Muscle of back (tissue), 11 donors: ENCODE results near the gene RAPGEF3. TPM values are rescaled to one million over a fixed set of nuclear protein-coding genes. Genes with fewer than 3 reads are reported as not detected.
A peak's percentile ranks its signal among the peaks of the same experiment; 100 is the strongest.

Source experiments
- DNase-seq, 3 donors: peaks; one replicate each; pipeline versions ENCODE4 v3.0.0 to v3.0.0-alpha.2; 2013
- polyA plus RNA-seq, 10 donors: library from polyadenylated mRNA; unstranded; fragments of 120-200 nt; gene quantifications; one replicate each; pipeline ENCODE4 v1.2.1, GENCODE V29; 2013; ENCODE audit not compliant: insufficient read length in 10 of 10

Gene RAPGEF3
- polyA plus RNA-seq, 10 donors: 6.8 to 18.9 (median 9.7) TPM

DNA sequence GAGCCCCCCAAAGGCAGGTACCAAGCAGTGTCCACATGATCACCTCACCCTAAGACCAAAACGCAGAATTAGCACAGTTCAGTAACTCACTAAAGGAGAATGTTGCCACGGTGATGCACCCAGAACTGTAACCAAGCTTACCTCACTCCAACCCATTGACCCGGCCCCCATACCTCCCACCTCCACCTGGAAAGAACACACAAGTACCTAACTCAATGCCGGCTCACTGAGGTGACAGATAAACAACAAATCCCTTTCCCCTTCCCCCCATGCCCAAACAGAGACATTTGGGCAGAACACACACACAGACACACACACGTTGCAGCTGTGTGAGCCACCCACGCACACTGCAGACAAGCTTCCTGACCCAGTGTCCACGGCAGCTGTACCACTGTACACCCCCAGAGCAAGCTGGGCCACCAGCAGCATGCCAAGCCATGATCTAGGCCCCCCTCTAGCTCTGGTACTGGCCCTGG, 1.3 kb downstream of the RAPGEF3 start:
- DNase-seq: no peak

DNA sequence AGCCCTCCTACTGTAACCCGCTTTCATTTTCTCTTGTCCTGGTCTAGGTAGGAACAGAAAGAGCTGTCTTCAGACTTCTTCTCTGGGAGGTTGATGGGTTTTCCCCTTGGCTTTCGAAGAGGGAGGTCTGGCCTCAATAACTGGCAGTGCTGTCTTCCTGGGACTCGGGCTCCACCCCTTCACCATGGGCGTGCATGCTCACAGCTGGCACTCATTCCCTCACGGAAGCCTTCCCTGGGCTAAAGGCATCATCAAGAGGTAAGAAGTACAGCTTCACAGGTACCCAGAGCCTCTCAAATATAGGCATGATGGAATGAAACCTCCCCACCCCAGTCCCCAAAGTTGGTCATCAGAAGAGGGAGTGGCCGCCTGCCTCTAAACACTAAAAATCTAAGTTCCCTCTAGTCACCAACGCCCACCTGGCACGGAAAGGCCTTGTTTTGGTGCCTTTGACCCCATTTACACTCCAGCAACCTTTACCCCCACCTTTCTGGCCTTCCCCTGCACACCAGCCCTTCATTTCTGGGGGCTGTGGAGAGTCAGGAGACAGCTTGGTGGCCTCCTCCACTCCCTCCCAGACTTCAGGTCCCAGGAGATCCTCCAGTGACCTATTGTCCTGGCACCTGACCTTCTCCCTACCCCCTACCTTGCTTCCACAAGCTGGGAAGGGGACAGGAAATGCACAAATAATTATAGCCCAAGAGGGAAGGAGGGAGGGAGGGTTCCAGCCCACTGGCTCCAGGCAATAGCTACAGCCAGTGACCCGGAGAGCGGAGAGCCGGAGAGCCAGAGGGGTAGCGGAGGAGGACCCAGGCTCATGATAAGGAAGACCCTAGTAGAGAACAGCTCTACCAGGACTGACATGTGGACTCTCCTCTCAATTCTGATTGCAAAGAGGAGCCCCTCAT, 2.8 kb downstream of the RAPGEF3 start:
- DNase-seq: no peak

DNA sequence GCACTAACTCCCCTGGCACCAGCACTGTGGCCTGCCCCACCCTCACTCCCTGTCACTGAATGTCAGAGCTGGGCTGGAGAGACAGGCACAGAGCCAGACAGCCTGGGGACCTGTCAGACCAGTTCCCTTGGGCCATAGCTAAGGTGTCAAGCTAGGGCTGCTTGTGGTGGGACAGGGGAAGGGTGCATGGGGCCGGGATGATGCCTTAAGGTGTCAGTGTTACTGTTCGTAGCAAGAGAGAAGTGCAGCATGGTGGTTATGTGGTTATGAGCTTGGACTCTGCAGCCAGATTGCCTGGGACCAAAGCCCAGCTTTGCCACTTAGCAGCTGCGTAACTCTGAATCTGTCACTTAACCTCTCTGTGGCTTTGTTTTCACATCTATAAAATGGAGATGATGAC, 3.8 kb downstream of the RAPGEF3 start:
- no peak for DNase-seq

DNA sequence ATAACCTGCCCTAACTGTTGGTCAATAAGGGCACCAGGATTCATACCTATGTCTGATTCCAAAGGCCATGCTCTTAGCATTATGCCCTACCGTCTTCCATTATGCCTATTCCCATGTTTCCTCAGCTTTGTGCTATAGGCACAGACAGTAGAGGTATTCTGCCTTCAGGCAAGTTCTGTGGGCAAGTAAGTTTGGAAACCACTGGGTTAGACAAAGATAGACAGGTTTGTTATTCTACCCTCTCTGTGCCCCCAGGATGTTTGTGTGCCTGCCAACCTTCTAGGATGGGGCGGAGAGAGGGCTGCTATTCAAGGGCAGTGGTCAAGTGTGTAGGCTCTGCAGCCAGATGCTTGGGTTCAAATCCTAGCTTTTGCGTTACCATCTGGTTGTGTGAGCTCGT, 4.6 kb downstream of the RAPGEF3 start:
- DNase-seq: no peak

DNA sequence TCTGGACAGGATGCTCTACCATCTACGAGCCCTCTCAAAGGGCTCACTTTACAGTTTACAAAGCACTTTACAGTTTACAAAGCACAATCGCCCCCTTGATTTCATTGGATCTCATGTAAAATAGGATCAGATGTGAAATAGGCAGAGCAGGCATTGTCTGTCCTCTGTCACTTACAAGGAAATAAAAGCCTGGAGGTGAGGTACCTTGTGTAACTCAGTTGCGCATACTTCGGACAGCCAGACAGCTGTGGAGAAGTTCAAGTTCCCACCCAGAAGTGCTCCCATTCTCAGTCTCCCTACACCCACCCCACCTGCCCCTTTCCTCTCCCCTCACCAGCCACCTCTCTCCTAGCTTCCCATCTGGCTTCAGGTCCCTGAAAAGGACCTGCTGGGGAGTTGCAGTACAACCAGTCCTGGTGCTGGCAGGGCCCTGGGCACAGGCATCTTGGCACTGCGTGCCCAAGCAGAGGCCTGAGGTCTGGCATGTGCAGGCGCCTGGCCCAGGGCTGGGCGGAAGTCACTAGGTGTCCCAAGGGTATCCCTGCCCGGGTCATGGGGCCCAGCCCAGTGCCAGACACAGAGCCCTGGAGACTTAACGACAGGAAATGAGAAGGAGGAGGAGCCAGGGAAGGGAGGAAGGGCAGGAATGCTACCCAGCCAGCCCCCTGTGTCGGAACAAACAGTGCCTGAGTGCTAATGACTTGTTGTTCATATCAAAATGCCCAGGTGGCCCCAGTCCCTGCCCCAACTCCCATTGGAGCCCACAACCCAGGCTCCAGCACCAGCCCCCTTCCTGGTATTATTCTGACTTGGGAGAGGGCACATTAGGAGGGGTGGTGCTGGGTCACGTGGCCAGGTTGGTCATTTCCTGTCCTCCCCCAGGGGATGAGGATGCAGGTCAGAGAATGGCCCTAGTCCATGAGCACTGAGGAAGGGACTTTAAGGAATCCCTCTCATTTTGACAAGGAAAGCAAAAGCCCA, 5.4 kb downstream of the RAPGEF3 start:
- peak in 1 of 3 donors; percentile 43 for DNase-seq

DNA sequence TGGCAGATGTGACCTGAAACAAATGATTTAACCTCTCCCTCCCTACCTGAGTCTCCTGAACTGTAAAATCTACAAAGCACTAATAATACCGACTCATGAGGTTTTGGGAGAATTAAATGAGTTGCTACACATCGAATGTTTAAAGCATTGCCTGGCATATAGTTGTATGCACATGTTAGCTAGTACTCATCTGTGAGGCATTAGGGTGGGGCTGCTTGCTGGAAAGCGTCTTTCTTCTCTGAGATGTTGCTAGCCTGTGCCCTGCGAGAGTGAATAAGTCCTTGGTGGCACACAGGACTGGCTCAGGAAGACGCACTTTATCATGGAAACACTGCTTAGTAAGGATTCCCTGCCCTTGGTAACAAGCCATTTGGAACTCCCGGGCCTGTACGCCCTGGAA, 6.1 kb downstream of the RAPGEF3 start:
- no peak for DNase-seq

DNA sequence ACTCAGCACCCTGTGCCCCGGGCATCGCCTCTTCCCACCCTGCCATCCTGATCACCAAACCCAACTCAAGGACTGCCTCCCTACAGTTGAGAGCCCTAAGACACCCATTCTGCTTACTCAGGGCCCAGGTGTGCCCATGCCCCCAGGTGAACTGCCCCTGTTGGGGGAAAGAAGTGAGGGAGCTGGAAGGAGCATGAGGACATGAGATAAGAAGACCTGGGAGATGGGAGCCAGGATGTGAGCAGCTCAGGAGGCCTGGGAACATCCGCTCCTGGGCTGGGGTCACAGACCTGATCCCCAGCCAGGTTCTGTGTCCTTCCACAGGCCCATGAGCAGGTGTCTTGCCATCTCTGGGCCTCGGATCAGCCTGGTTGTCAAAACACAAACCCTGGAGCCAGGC, 6.6 kb downstream of the RAPGEF3 start:
- no peak for DNase-seq

DNA sequence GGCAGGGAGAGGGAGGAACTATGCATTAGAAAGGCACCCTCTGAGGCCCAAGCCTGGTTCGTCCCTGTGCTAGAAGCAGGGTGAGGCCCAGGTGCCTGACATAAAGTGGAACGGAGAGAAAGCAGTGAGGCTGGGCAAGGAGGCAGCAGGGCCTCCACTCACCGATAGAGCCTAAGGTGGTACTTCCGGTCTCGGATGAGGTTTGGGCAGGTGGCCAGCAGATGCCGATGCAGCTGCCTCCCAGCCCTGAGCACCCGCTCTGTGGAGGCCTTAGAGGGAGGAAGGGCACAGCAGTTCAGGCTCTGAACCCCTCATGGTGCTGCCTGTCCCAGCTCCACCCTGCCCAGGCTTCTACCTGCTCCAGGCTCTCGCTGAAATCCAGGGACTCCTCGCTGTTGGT, 7.1 kb downstream of the RAPGEF3 start:
- DNase-seq: no peak

DNA sequence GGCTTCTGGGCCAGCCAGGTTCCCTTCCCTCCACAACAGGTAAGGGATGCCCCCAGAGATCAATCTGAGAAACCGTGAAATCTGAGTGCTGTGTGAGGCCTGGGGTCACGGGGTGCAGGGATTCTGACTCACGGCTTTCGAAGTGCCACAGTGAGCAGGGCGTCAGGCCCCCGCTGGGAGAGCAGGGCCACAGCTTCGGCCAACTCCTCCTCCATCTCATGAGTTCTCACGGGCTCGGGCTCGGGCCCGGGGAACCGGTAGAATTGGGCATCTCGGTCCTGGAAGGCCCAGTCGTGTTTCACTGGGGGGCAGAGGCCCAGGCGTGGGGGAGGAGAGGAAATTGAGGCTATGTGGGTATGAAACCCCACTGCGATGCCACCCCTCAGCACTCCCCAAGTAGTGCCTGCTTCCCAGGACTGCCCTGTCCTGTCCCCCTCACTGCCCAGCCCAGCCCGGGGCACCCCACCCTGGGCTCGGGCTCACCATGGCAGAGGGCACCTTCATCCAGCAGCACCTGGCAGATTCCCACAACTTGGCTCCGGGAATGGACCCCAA, 7.7 kb downstream of the RAPGEF3 start:
- DNase-seq: no peak

DNA sequence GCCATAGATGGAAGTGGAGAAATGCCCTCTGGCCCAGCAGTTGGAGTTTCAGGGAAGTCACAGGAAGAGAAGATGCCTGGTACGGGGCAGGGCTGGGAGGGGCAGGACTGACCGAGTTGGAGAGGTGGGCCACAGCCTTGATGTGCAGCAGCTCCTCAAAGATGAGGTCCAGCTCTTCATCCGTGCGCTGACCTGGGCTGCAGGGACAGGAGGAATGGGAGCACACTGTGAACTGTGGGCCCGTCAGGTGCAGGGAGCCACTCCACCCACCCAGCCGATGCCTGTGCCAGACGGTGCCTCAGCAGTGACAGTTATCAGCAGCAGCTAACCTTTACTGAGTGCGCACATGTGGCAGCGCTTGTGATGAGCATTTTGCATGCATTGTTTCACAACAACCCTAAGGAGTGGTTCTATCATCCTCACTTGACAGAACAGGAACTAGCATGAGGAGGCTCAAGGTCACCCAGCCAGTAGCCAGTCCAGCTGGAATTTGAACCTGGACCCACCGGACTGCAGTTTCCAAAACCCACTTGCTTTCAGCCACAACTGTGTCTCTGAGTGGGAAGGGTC, 8.4 kb downstream of the RAPGEF3 start:
- no peak for DNase-seq

DNA sequence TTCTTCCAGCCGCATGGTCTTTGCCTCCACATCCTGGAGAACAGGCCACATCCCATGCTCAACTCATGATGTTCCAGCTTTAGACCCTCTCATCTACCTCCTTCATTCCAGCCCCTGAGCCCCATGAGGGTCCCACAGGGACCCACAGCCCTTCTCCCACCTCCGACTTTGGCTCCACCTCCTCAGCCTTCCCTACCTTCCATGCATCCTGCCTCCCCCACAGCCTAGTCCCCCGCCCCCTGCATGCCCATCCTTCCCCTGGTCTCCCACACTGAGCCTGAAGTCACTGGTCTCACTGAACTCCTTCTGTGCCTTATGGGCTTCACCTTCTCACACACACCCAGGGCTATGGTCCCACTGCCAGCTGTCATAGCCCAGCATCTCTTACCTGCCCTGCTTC, 9.8 kb downstream of the RAPGEF3 start:
- DNase-seq: no peak

DNA sequence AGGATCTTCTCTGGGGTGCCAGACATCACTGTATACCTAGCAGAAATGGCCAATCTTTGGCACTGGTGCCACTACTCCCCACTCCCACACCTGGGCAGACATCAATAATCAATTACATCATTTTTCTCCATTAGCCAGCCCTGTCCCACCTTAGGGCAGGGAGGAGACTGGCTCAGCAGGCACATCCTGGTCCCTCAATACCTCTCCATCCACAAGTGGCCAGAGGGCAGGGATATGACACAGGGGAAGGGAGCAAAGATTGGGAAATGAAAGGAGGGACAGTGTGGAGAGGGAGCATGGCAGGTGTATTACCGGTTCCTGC, 10.2 kb downstream of the RAPGEF3 start:
- no peak for DNase-seq

DNA sequence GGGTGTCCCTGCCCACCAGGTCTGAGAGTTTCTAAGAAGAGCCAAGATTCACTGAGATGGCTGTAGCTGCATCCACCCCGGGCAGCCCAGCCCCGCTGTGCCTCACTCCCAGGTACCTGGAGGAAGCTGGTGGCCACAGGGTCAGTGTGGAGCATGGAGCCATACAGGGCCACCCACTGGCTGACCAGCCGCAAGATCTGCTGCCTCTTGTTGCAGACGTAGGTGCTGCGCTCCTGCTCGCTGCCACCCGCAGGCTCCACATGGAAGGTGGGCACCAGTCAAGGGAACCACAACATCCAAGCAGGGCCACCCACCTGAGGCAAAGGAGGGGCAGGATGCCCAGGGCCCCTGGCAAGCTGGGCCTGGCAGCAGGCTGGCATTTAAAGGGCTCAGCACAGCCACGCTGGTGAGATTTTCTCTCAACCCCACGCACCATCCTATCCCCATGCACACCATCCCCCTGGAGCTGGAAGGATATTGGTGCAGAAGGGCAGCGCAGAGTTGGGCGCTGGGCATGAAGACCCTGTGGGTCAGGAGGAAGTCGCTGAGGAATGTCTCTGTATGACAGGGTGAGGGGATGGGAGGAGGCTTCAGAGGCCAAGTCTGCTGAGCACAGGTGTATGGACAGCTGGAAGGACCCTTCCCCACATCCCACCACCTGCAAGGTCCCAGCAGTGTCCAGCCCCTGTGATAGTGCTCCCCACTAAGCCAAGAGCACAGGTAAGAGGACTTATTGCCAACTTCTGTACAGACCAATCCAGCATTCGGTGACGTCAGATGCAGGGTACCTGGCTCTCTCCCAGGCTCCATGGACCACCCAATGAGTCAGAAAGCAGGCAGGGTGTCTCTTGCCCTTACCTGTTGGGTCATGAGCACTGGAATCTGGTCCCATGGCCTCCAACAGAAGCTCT, 10.8 kb downstream of the RAPGEF3 start:
- DNase-seq: no peak

DNA sequence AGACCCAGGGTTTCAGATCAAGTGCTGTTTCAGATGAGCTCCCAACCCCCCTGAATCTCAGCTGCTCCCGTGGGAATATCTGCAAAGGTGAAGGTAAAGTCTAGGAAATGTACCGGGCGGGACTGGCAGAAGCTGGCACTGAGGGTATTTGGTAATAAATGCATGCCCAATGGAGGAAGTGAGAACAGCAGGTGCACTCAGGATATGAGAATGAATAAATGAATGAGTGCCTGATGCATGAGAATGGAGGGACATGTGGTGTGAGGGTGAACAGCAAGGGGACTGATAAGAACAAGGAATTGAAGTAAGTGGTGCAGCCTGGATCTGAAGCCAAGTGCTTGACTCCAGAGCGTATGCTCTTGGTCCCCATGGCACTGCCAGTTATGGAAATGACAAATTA, 11.6 kb downstream of the RAPGEF3 start:
- no peak for DNase-seq

DNA sequence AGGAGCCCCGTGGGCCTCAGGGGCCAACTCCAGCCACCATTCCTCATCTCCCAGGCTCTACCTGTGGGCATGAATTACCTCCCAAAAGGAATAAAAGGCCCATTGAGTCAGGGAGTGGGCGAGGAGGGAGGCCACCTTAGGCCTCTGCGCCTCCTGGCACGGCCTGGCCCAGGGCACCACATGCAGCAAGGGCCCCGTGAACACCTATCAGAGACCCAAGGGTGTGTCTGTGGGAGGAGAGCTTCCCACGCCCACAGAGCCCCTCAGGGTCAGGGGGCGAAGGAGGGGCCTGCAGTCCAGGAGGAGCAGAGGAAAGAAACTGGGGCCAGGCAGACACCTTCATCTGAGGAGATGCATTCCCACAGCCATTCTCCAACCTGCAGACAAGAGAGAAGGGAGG, 12.2 kb downstream of the RAPGEF3 start:
- no peak for DNase-seq

DNA sequence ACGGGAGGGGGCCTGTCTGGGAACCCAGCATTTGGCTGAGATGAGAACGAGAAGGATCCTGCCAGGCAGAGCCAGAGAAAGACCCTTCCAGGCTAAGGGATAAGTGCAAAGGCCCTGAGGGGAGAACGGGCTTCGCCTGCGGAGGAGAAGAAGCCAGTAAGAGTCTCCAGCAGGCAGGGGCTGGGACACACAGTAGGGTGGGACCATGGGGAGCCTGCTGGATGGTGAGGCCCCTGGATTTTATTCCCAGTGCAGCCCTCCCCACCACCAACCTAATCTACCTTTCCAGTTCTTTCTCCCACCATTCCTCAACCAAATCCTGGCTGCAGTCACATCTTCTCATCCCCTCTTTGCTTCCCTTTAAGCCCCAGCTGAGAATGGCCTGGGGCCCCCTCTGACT, 12.6 kb downstream of the RAPGEF3 start:
- DNase-seq: no peak

DNA sequence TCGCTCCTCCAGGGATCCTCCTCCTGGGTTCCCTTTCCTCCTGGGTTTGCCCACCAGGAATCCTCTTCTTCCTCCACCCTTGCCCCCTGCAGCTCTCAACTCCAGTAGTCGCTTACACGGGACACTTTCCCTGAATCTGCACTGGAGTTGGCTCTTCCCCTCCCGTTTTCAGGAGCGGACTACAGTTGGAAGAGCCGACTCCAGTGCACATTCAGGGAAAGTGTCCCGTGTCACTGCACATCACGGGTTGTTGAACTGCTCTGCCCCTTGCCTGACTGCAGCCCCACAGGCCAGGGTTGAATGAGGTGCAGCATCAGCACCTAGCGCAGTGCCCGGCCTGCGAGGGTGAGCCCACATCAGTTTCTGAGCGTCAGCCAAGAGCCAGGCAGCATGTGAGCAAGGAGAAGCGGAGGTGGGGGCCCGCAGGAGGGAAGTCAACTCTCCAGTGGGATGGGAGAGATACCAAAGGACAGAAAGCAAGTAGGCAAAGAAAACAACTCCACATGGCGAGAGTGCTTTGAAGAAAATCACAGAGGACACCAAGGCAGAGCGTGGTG, 13.1 kb downstream of the RAPGEF3 start:
- DNase-seq: no peak

DNA sequence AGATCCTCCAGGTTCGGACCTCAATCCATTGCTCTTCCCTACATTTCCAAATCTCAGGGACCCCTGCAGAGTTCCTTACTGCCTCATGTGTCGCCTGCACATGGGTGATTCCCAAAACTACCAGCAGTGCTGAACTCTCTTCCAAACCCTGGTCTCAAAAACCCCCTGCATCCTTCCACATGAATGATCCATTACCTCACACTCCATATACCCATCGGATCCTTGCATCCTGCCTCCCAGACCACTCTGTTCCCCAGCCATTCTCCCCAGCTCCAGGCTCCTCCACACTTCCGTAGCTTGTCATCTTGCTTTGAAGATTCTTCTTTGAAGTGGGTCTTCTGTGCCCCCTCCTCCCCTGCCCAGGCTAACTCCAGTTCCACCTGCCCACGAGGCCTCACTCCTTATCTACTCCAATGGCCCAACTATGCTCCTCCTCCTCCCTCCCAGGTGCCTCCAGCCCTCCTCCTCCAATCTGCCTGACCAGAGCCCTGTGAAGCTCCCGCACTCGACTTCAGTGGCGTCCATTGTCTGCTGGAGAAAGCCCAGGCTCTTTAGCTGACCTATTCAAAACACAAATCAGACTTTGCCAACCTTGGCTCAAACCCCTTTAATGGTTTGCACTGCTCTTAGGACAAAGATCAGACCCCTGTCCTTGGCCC, 13.8 kb downstream of the RAPGEF3 start:
- DNase-seq: no peak

DNA sequence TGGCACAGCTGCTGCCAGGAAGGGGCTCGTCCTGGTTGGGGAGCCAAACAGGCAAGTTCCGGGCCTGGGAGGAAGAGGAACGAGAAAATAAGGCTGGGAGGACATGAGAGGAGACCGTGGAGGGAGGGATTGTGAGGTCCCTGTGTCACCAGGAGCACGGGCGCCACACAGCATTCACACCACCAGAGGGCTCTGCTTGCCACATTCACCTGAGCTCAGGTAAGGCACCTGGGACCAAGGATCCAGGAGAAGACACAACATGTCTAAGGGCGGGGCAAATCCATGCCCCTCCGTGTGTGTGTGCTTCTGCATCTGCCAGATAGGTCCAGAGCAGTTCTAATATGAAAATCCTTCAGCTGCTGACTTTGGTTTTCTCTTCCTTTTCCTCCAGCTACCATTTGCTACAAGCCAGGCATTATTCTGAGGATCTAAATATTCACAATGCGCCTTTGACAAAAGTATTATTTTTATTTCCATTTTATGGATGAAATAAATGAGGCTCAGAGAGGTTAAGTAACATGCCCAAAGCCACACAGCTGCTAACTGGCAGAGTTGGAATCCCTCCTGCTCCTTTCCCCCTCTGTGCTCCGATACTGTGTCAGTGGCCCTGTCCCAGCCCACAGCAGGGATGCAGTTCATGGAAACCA, 14.6 kb downstream of the RAPGEF3 start:
- no peak for DNase-seq
